Small intestine (tissue), 7 donors: ENCODE data around the gene NKAIN2. TPM values are rescaled to one million over a fixed set of nuclear protein-coding genes. Genes with fewer than 3 reads are reported as not detected.
"Not testable (repeated sequence)": the region's sequence is repeated elsewhere in the genome, so short reads cannot be mapped to it uniquely, and the experiment has no call there.

Experiments
- DNase-seq, 2 donors: peaks; one replicate each; pipeline versions ENCODE4 v3.0.0 to v3.0.0-alpha.2; 2013
- FAIRE-seq: peaks from 2 replicates; lab custom pipeline; 2012; peaks lifted over from hg19 to GRCh38; lab: Jason Lieb, UNC
- H3K27ac ChIP-seq, 3 donors: one replicate each; pipeline ENCODE4 v1.5.1; 2013; ENCODE audit warnings: low read length in 2 of 3, mild to moderate bottlenecking in 2 of 3, control low read depth in 1 of 3, inconsistent platforms in 1 of 3, low read depth in 1 of 3, moderate library complexity in 1 of 3
- H3K27me3 ChIP-seq, 3 donors: one replicate each; pipeline ENCODE4 v1.6.1; 2013; ENCODE audit warnings: low read length in 3 of 3, inconsistent platforms in 1 of 3; ENCODE audit not compliant: control insufficient read depth in 3 of 3, insufficient read depth in 3 of 3
- H3K36me3 ChIP-seq, 3 donors: one replicate each; pipeline ENCODE4 v1.6.1; 2013; ENCODE audit warnings: low read length in 3 of 3, inconsistent platforms in 1 of 3, low read depth in 1 of 3, mild to moderate bottlenecking in 1 of 3, moderate library complexity in 1 of 3; ENCODE audit not compliant: control insufficient read depth in 3 of 3, insufficient read depth in 2 of 3
- H3K4me1 ChIP-seq, 3 donors: one replicate each; pipeline ENCODE4 v1.6.1; 2013; ENCODE audit warnings: low read length in 2 of 3, inconsistent platforms in 1 of 3, low read depth in 1 of 3, mild to moderate bottlenecking in 1 of 3, moderate library complexity in 1 of 3; ENCODE audit not compliant: control insufficient read depth in 3 of 3, insufficient read depth in 2 of 3
- H3K4me3 ChIP-seq, 3 donors: one replicate each; pipeline ENCODE4 v1.5.1; 2013; ENCODE audit warnings: low read length in 3 of 3, control low read depth in 1 of 3, inconsistent platforms in 1 of 3, low read depth in 1 of 3, mild to moderate bottlenecking in 1 of 3, moderate library complexity in 1 of 3
- H3K9me3 ChIP-seq, 2 donors: one replicate each; pipeline ENCODE4 v1.6.1; 2013; ENCODE audit warnings: low read depth in 1 of 2, low read length in 1 of 2; ENCODE audit not compliant: control insufficient read depth in 2 of 2, insufficient read depth in 1 of 2
- WGBS, 3 donors: extraction: QIAGEN DNeasy Blood & Tissue Kit; methylation state at CpG; one replicate each; pipeline ENCODE4 v1.1.7; 2013; 5-methylcytosine and 5-hydroxymethylcytosine counted together
- polyA plus RNA-seq, 4 donors: library from polyadenylated mRNA; stranded (reverse) in 3 of 4; unstranded in 1 of 4; fragments of 200-250 nt in 3 of 4; fragments of 120-200 nt in 1 of 4; gene quantifications; one replicate each; pipeline versions ENCODE4 v1.2.1 to v1.2.3, GENCODE V29; 2013
- donor health status: healthy with polysubstance abuse.
- donor health status: control.
- donor health status: control.
- donor health status: Bipolar disorder and iron deficiency.
- donor health status: healthy.

The NKAIN2 gene
- polyA plus RNA-seq, 4 donors: 0.16 to 1.4 (median 0.19) TPM; not detected in 1

DNA sequence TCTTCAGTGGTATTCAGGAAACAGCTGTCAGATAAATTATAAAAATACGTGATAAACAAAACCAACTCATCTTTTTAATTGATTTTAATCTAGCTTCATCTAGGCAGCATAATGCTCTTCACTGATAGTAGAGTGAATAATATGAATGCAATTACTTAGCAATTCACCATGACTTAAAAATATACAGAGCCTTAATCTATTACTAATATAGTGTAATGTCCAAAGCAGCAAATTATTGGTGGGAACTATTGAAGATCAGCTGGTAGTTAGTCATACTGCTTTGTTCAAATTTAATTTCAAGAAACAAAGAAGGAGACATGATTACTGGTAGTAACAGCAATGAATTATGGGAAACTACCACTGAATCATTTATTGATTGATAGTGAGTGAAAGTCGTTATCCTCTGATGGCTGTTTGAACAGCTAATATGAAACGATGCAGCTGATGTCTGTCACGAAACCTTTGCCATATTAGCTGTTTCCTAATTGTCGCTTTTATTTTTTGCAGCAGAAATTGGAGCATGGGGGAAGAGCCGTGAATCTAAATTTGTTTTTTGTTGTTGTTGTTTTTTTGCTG is 99.2 kb downstream of the NKAIN2 start:
- FAIRE-seq (no peak), DNase-seq (no peak)
- Histone ChIP-seq H3K27me3 (no peaks in the 10 kb centered on the region), H3K36me3 (no peaks in the 10 kb centered on the region), H3K4me1 (no peaks in the 10 kb centered on the region), H3K9me3 (no peaks in the 10 kb centered on the region), H3K4me3 (no peak overlapping the region), H3K27ac (no peak overlapping the region)
- 77 to 85% (median 79%) methylated on average over 6 of the region's 6 CpGs for WGBS, 3 donors

GRCh38 chr6:123904228-123904627 is 100.6 kb downstream of the NKAIN2 start:
- FAIRE-seq (no peak), DNase-seq (no peak)
- Histone ChIP-seq H3K9me3 (no peaks in the 10 kb centered on the region), H3K27ac (no peak overlapping the region), H3K36me3 (no peaks in the 10 kb centered on the region), H3K4me3 (no peak overlapping the region), H3K4me1 (no peaks in the 10 kb centered on the region), H3K27me3 (no peaks in the 10 kb centered on the region)
- WGBS, 3 donors: 57 to 76% (median 70%) methylated on average over 2 of the region's 2 CpGs

DNA sequence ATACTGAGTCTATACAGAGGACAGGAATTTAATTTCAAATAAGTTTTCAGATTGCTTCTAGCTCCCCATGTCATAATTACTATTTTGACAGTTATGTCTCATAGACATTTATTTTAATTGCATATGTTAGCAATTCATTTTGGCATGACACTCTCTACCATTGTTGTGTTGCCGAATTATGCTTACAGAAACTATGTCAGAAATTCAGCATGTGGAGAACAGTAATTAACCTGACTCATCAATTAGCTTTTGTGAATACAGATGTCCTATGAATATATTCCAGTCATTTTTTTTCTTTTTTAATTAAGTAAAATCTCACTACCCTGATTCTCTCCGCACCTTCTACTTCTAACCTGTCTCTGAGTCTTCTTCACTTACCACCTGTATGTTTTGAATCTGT is 105.1 kb downstream of the NKAIN2 start:
- Histone ChIP-seq H3K27ac (no peak overlapping the region), H3K9me3 (no peaks in the 10 kb centered on the region), H3K4me1 (no peaks in the 10 kb centered on the region), H3K27me3 (no peaks in the 10 kb centered on the region), H3K36me3 (no peaks in the 10 kb centered on the region), H3K4me3 (no peak overlapping the region)
- WGBS, 3 donors: 87 to 91% (median 89%) methylated on average over 2 of the region's 2 CpGs
- FAIRE-seq (no peak), DNase-seq (no peak)

GRCh38 chr6:123909989-123910388 is 106.3 kb downstream of the NKAIN2 start:
- FAIRE-seq: no peak
- WGBS, 3 donors: 32 to 46% (median 40%) methylated on average over 2 of the region's 2 CpGs
- peak; percentile 8 to 13 for DNase-seq

DNA sequence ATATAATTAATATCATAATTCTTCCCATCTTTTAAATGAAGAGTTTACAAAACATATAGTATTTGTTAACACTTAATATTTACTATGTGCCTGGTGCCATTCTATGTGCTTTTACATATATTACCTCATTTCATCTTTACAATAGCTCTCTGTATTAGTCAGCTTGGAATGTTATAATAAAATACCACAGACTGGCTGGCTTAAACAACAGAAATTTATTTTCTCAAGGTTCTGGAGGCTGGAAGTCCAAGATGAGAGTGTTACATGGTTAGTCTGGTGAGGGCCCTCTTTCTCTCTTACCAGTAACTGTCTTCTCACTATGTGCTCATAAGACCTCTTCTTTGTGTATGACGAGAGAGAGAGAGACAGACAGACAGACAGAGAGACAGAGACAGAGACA is 110.2 kb downstream of the NKAIN2 start:
- H3K9me3 ChIP-seq: no peaks in the 10 kb centered on the region
- H3K4me3 ChIP-seq: no peak overlapping the region
- no peaks in the 10 kb centered on the region for H3K4me1 ChIP-seq
- H3K27ac ChIP-seq: no peak overlapping the region
- WGBS, 3 donors: 53 to 89% (median 62%) methylated on average over 1 of the region's 1 CpG
- no peak for DNase-seq
- FAIRE-seq: no peak
- no peaks in the 10 kb centered on the region for H3K27me3 ChIP-seq
- no peaks in the 10 kb centered on the region for H3K36me3 ChIP-seq

More at GRCh38 chr6:123909989-123910388, 106.3 kb downstream of the NKAIN2 start:
- no peaks in the 10 kb centered on the region for H3K9me3 ChIP-seq
- no peaks in the 10 kb centered on the region for H3K27me3 ChIP-seq
- no peaks in the 10 kb centered on the region for H3K4me1 ChIP-seq
- H3K27ac ChIP-seq: no peak overlapping the region
- no peaks in the 10 kb centered on the region for H3K36me3 ChIP-seq
- H3K4me3 ChIP-seq: no peak overlapping the region

- not testable (repeated sequence) for FAIRE-seq, H3K4me1 ChIP-seq, DNase-seq
These were observed 119.7 kb downstream of the NKAIN2 start for GRCh38 chr6:123923379-123923778.

GRCh38 chr6:123925350-123925749 is 121.7 kb downstream of the NKAIN2 start:
- H3K9me3 ChIP-seq: no peaks in the 10 kb centered on the region
- 14 to 52% (median 23%) methylated on average over 1 of the region's 1 CpG for WGBS, 3 donors
- H3K4me3 ChIP-seq: no peak overlapping the region
- DNase-seq (no peak), FAIRE-seq (no peak)
- no peaks in the 10 kb centered on the region for H3K27me3 ChIP-seq
- H3K27ac ChIP-seq: no peak overlapping the region
- H3K4me1 ChIP-seq: no peaks in the 10 kb centered on the region
- no peaks in the 10 kb centered on the region for H3K36me3 ChIP-seq

More at GRCh38 chr6:123923379-123923778, 119.7 kb downstream of the NKAIN2 start:
- not testable (repeated sequence) for H3K27me3 ChIP-seq, H3K27ac ChIP-seq, H3K4me3 ChIP-seq, H3K36me3 ChIP-seq, H3K9me3 ChIP-seq
- WGBS, 3 donors: 75 to 87% (median 81%) methylated on average over 1 of the region's 3 CpGs

- H3K27me3 ChIP-seq: no peaks in the 10 kb centered on the region
- FAIRE-seq (no peak), DNase-seq (no peak)
- WGBS, 3 donors: 78 to 92% (median 85%) methylated on average over 1 of the region's 1 CpG
- H3K4me3 ChIP-seq: no peak overlapping the region
- no peak overlapping the region for H3K27ac ChIP-seq
- no peaks in the 10 kb centered on the region for H3K4me1 ChIP-seq
- no peaks in the 10 kb centered on the region for H3K36me3 ChIP-seq
- no peaks in the 10 kb centered on the region for H3K9me3 ChIP-seq
These were observed 122.3 kb downstream of the NKAIN2 start for GRCh38 chr6:123925842-123926399.

GRCh38 chr6:123928529-123928928 is 124.9 kb downstream of the NKAIN2 start:
- Histone ChIP-seq H3K4me1 (no peaks in the 10 kb centered on the region), H3K4me3 (no peak overlapping the region), H3K9me3 (no peaks in the 10 kb centered on the region), H3K27ac (no peak overlapping the region), H3K36me3 (no peaks in the 10 kb centered on the region), H3K27me3 (no peaks in the 10 kb centered on the region)
- 7 to 24% (median 15%) methylated on average over 1 of the region's 1 CpG for WGBS, 3 donors
- FAIRE-seq: no peak
- no peak for DNase-seq
